ENCODE data around the gene ACSM2A.
"Not testable (repeated sequence)": the region's sequence is repeated elsewhere in the genome, so short reads cannot be mapped to it uniquely, and the experiment has no call there.

DNA sequence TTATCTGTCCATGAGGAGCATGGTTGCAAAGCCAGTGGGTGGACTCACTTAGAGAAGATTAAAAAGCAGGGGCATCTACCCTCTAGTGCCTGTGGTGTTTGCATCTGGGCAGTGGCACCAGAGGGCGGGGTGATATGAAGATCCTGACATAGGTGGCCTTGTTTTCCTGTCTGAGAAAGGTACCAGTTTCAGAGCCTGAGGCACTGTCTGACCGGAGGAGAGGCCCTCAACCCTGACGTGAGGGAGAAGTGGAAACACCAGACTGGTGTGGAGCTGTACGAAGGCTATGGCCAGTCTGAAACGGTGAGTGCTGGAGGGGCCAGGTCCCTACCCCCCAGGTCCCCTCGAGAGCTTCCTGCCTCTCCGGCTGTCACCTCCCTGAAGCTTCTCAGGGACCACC is 21.8 kb upstream of the ACSM2A start:
- TF ChIP-seq, protein P1, sequence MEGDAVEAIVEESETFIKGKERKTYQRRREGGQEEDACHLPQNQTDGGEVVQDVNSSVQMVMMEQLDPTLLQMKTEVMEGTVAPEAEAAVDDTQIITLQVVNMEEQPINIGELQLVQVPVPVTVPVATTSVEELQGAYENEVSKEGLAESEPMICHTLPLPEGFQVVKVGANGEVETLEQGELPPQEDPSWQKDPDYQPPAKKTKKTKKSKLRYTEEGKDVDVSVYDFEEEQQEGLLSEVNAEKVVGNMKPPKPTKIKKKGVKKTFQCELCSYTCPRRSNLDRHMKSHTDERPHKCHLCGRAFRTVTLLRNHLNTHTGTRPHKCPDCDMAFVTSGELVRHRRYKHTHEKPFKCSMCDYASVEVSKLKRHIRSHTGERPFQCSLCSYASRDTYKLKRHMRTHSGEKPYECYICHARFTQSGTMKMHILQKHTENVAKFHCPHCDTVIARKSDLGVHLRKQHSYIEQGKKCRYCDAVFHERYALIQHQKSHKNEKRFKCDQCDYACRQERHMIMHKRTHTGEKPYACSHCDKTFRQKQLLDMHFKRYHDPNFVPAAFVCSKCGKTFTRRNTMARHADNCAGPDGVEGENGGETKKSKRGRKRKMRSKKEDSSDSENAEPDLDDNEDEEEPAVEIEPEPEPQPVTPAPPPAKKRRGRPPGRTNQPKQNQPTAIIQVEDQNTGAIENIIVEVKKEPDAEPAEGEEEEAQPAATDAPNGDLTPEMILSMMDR (IDR thresholded peaks at IDR 0.05; ENCODE audit: low read depth, low read length): not testable (repeated sequence)
- not testable (repeated sequence) for TF ChIP-seq EZH2phosphoT487 (IDR thresholded peaks at IDR 0.05; ENCODE audit: low read depth)
